Loucy (cell line): ENCODE measurements around the gene ENTPD3.

Source experiments
- EZH2phosphoT487 ChIP-seq: fragments of 200-600 bp; IDR thresholded peaks from 2 replicates; pipeline ENCODE4 v1.6.1; 2018; ENCODE audit warnings: antibody characterized with exemption, mild to moderate bottlenecking, moderate library complexity, borderline replicate concordance
- TF ChIP-seq, protein P1 (sequence below): fragments of 200-600 bp; sonication (generic); conservative IDR thresholded peaks from 2 replicates; pipeline ENCODE4 v1.5.1; 2014; ENCODE audit warnings: mild to moderate bottlenecking, antibody characterized with exemption, low read length

DNA sequence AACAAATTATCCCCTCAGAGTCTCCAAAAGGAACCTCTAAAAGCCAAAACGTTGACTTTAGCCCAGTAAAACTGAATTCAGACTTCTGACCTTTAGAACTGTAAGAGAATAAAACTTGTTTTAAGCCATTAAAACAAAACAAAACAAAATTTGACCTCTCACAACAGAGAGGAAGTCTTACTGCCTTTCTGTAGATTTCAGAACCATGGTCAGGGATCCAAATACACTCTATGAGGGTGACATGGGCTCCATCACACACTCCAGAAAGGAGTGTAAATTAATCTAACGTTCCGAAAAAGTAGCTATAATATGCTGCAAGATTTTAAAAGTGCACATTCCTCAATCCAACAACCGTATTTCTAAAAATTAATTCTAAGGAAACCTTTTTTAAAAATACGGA lies 50.9 kb downstream of the ENTPD3 start:
- TF ChIP-seq, protein P1, sequence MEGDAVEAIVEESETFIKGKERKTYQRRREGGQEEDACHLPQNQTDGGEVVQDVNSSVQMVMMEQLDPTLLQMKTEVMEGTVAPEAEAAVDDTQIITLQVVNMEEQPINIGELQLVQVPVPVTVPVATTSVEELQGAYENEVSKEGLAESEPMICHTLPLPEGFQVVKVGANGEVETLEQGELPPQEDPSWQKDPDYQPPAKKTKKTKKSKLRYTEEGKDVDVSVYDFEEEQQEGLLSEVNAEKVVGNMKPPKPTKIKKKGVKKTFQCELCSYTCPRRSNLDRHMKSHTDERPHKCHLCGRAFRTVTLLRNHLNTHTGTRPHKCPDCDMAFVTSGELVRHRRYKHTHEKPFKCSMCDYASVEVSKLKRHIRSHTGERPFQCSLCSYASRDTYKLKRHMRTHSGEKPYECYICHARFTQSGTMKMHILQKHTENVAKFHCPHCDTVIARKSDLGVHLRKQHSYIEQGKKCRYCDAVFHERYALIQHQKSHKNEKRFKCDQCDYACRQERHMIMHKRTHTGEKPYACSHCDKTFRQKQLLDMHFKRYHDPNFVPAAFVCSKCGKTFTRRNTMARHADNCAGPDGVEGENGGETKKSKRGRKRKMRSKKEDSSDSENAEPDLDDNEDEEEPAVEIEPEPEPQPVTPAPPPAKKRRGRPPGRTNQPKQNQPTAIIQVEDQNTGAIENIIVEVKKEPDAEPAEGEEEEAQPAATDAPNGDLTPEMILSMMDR: no peak
- TF ChIP-seq EZH2phosphoT487: no peak
